ENCODE data around the gene DNAJC12. TPM values are rescaled to one million over a fixed set of nuclear protein-coding genes. Genes with fewer than 3 reads are reported as not detected.

DNAJC12 gene
- polyA plus RNA-seq, 1 of the 3 experiments (the other 2 are of a cell fraction) = 7.9 TPM

DNA sequence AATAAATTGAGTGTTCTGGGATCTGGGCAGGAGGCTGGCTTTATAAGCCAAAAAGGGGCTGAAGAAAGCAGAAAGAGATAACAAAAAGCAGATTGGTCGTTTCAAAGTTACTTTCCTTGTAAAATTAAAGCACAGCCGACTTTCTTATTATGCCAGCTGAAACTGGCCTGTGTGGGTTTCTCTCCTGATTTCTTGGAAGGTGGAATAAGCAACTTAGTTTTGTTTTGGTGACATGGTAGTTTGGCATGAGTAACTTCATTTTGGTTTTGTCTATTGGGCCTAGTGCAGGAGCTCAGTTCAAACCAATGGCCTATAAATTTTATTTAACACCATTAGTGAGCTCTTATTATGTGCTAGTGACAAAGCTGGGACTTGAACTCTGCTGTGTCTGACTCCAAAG, 13.2 kb upstream of the DNAJC12 start:
- Histone ChIP-seq H3K4me3 (ENCODE audit: low read depth in 2 of 2, low read length in 1 of 2) (no peak overlapping the region), H3K79me2 (ENCODE audit: insufficient read depth) (0 out of 2 replicates have a peak, but pooled peaks cover 7% of the 10 kb centered on the region), H3K36me3 (replicated peaks in 1 of 2; ENCODE audit: control insufficient read depth in 1 of 2, insufficient read depth in 2 of 2, low read length in 1 of 2) (no peaks in the 10 kb centered on the region), H4K20me1 (ENCODE audit: insufficient read depth) (no peaks in the 10 kb centered on the region), H3K4me1 (ENCODE audit: control insufficient read depth in 1 of 2, insufficient read depth in 2 of 2, low read depth in 1 of 2, low read length in 1 of 2) (peaks cover 0 to 3% of the 10 kb centered on the region in 2 experiments; a peak in 1 of 4 replicates), H3K27me3 (ENCODE audit: insufficient read depth) (no peaks in the 10 kb centered on the region), H3K27ac (ENCODE audit: low read depth in 2 of 2, low read length in 1 of 2) (no peak overlapping the region), H2AFZ (ENCODE audit: low read depth) (no peak overlapping the region), H3K9ac (no peak overlapping the region), H3K9me3 (no peaks in the 10 kb centered on the region), H3K9me2 (no peaks in the 10 kb centered on the region), H3F3A (replicated peaks; ENCODE audit: insufficient read depth) (peaks cover 4% of the 10 kb centered on the region), H3K4me2 (no peak overlapping the region)
- CTCF ChIA-PET = interaction anchor here (0.7 to 1.5 kb wide), 4 partner anchors 63 to 357 kb away, joined by 3 to 5 read pairs (median 3); no protein-coding TSS in a partner anchor
- 68% methylated on average over 2 of the region's 2 CpGs for WGBS (ENCODE audit: low lambda C conversion rate)
- no peak for DNase-seq
- POLR2A ChIA-PET = no interaction called here
- no peak for TF ChIP-seq PBX3 (IDR thresholded peaks at IDR 0.05)
- TF ChIP-seq EP300 (IDR thresholded peaks at IDR 0.05; ENCODE audit: borderline replicate concordance in 1 of 2, low read depth in 1 of 2, low read length in 1 of 2) = peak in 1 of 2 experiments; percentile 37; a peak in 1 of 4 replicates
- no peak for TF ChIP-seq RAD21 (IDR thresholded peaks at IDR 0.05; ENCODE audit: low read length)
- TF ChIP-seq FOSL2 (IDR thresholded peaks at IDR 0.05; ENCODE audit: borderline replicate concordance, low read depth) = no peak
- TF ChIP-seq TCF12 (IDR thresholded peaks at IDR 0.05) = no peak
- no peak for TF ChIP-seq YY1 (IDR thresholded peaks at IDR 0.05; ENCODE audit: low read depth)
- TF ChIP-seq EZH2phosphoT487 (IDR thresholded peaks at IDR 0.05; ENCODE audit: borderline replicate concordance, low read depth) = no peak
- TF ChIP-seq, protein P1, sequence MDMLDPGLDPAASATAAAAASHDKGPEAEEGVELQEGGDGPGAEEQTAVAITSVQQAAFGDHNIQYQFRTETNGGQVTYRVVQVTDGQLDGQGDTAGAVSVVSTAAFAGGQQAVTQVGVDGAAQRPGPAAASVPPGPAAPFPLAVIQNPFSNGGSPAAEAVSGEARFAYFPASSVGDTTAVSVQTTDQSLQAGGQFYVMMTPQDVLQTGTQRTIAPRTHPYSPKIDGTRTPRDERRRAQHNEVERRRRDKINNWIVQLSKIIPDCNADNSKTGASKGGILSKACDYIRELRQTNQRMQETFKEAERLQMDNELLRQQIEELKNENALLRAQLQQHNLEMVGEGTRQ (IDR thresholded peaks at IDR 0.05; ENCODE audit: borderline replicate concordance, low read depth, low read length) = no peak
- TF ChIP-seq SMC3 (IDR thresholded peaks at IDR 0.05; ENCODE audit: low read depth, low read length) = no peak

- Histone ChIP-seq H3K4me3 (ENCODE audit: low read depth in 2 of 2, low read length in 1 of 2) (peak overlapping the region; percentile 69 to 86), H3K4me1 (ENCODE audit: control insufficient read depth in 1 of 2, insufficient read depth in 2 of 2, low read depth in 1 of 2, low read length in 1 of 2) (peaks cover 0 to 3% of the 10 kb centered on the region in 2 experiments; a peak in 1 of 4 replicates), H3K4me2 (peak overlapping the region; percentile 93), H4K20me1 (ENCODE audit: insufficient read depth) (no peaks in the 10 kb centered on the region), H3K9ac (peak overlapping the region; percentile 90), H3K9me3 (no peaks in the 10 kb centered on the region), H3K79me2 (ENCODE audit: insufficient read depth) (0 out of 2 replicates have a peak, but pooled peaks cover 7% of the 10 kb centered on the region), H3K27me3 (ENCODE audit: insufficient read depth) (no peaks in the 10 kb centered on the region), H3F3A (replicated peaks; ENCODE audit: insufficient read depth) (peaks cover 4% of the 10 kb centered on the region), H2AFZ (ENCODE audit: low read depth) (peak overlapping the region; percentile 92), H3K27ac (ENCODE audit: low read depth in 2 of 2, low read length in 1 of 2) (peak overlapping the region; percentile 89 to 91), H3K36me3 (replicated peaks in 1 of 2; ENCODE audit: control insufficient read depth in 1 of 2, insufficient read depth in 2 of 2, low read length in 1 of 2) (no peaks in the 10 kb centered on the region), H3K9me2 (no peaks in the 10 kb centered on the region)
- ChIA-PET CTCF (interaction anchor here (0.8 to 1.1 kb wide), 3 partner anchors 12 to 452 kb away, joined by 3 read pairs; no protein-coding TSS in a partner anchor), POLR2A (no interaction called here)
- DNase-seq = peak; percentile 88
- 1% methylated on average over 36 of the region's 36 CpGs for WGBS (ENCODE audit: low lambda C conversion rate)
- TF ChIP-seq MEF2A (IDR thresholded peaks at IDR 0.05; ENCODE audit: borderline replicate concordance, low read depth) (peak; percentile 46; the same call in 1 of the 2 replicates), SIN3A (IDR thresholded peaks at IDR 0.05; ENCODE audit: borderline replicate concordance, low read depth, low read length) (peak; percentile 81), ZBTB33 (IDR thresholded peaks at IDR 0.05; ENCODE audit: borderline replicate concordance, low read depth) (peak; percentile 99), RAD21 (IDR thresholded peaks at IDR 0.05; ENCODE audit: low read length) (no peak), MAX (IDR thresholded peaks at IDR 0.05; ENCODE audit: low read depth) (peak; percentile 46; the same call in 1 of the 2 replicates), EP300 (IDR thresholded peaks at IDR 0.05; ENCODE audit: borderline replicate concordance in 1 of 2, low read depth in 1 of 2, low read length in 1 of 2) (no peak), TAF1 (IDR thresholded peaks at IDR 0.05; ENCODE audit: borderline replicate concordance, low read depth, low read length) (peak; percentile 76), GABPA (IDR thresholded peaks at IDR 0.05; ENCODE audit: low read depth) (peak; percentile 89), SMC3 (IDR thresholded peaks at IDR 0.05; ENCODE audit: low read depth, low read length) (no peak), MXI1 (IDR thresholded peaks at IDR 0.05; ENCODE audit: low read depth, low read length) (no peak), GATA2 (CRISPR knock-in tag; IDR thresholded peaks at IDR 0.05) (no peak)
- TF ChIP-seq, protein P2, sequence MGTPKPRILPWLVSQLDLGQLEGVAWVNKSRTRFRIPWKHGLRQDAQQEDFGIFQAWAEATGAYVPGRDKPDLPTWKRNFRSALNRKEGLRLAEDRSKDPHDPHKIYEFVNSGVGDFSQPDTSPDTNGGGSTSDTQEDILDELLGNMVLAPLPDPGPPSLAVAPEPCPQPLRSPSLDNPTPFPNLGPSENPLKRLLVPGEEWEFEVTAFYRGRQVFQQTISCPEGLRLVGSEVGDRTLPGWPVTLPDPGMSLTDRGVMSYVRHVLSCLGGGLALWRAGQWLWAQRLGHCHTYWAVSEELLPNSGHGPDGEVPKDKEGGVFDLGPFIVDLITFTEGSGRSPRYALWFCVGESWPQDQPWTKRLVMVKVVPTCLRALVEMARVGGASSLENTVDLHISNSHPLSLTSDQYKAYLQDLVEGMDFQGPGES (IDR thresholded peaks at IDR 0.05; ENCODE audit: low read depth, low read length) = no peak
These were observed 11.5 kb upstream of the DNAJC12 start for GRCh38 chr10:67849331-67850011.
